ENCODE measurements around the gene VPS26B. TPM values are rescaled to one million over a fixed set of nuclear protein-coding genes. Genes with fewer than 3 reads are reported as not detected.

VPS26B gene
- total RNA-seq, result 19.1 and 41.9 TPM in 2 replicates

DNA sequence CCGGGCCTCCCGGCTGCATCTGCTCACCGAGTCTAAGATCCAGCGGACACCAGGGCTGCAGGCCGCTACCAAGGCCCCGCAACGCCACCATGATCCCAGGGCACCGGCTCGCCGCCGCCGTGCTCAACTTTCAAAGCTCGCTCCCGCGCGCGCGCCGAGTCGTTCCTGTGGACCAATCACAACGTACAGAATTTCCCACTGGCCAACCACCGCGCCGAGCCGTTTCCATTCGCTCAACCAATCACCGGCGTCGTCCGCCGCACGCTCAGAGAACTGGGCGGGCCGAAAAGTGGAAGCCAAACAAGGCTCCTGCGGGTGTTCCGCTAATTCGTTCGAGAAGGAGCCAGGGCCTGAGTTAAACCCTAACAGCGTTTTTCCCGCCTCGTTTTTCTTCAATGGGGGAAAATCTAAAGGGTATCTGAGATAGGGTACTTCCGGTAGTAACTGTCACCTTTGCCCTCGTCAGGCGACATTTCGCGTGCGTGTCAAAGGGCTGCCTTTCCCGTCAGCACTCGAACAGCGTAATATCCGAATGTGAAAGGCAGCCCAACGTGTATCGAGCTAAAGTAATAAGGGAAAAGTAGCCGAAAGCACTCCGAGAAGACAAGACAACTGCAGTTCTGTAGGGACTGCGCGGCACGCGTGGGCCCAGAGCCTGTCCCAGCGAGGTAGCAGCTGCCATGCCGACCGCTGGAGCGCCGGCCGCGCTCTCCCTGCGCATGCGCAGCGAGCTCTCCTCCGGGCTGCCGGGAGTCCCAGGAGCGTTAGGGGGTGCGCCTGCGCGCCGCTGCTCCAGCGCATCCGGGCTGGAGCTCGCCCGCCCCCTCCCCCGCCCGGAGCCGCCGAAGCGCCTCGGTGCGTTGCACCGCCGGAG lies at the start of gene VPS26B, which contains the start of gene NCAPD3:
VPS26B (plus strand) TSS at position 836 of the 874 bp plus-strand sequence. CDS start 452 bp downstream, outside the sequence.
NCAPD3 (minus strand) TSS at position 132 of the 874 bp plus-strand sequence; CDS start at position 91, 41 bp downstream.

DNA sequence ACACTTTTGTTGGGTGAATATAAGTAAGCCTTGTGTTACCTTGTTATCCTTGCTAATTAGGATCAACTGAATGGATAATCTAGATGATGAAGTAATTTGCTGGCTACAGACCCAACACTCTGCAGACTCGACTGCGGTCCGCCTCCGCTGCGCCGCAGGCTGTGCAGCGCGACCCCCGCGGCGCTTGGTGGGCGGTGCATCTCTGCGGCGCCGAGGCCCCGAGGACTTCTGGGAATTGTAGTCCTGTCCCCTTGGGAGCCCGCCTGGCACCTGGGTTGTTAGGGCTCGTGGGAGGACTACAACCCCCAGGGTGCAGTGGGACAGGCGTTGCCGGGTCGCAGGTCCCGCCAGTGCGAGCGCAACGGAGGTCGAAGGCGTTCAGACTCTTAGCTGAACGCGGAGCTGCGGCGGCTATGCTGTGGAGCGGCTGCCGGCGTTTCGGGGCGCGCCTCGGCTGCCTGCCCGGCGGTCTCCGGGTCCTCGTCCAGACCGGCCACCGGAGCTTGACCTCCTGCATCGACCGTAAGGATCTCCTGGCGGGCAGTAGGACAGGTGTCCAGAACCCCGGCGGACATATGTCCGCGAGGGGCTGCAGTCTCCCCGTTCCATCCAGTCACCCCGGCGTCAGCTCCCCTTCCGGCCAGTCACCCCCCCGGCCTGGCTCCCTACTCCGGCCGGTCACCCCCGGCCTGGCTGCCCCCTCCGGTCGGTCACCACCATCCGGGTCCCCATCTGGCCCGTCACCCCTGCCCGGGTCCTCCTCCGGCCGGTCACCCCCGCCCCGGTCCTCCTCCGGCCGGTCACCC lies 28.9 kb downstream of the VPS26B start, which contains the start of the genes ACAD8 and THYN1:
ACAD8 (plus strand) TSS at position 381 of the 806 bp plus-strand sequence; CDS start at position 414, 33 bp downstream.
THYN1 (minus strand) TSS at position 165 of the 806 bp plus-strand sequence. CDS start 470 bp downstream, outside the sequence.

DNA sequence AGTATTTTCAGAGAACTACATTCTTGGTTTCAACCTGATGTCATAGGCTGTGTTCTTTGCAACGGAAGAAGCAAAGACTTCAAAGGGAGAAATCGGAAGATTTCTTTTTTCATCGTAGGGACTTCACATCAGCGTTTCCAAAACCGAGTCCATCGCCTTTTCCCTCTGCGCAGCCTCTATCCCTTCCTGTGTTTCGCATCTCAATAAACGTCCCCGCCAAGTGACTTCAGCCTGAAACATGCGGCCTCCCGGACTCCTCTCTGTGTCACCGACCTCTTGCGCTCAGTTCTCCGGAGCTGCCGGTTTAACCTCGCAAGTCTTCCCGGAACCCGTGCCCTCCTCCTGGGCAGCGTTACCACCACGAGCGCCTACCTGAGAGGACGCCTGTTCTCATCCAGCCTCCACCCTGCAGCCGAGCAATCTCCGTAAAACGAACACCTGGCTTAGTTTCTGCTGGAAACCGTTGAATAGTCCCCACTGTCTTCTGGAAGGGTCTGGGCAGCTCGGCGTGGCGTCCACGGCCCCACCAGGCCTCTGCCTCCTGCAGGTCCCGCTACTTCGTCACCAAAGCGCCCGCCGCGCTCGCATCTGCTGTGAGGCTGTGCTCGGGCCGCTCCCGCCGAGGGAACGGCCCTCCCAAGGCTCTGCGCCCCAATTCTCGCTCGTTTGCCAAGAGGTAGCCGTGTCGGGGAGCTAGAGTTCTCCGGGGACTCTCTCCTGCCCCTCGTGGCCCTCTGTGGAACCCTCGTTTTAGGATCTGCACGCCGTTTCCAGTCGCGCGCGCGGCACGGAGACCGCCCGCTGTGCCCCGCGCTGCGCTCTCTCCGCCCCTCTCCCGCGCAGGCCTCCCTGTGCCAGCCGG lies 51.3 kb downstream of the VPS26B start, which contains the start of gene GLB1L3:
GLB1L3 (plus strand) TSS at position 846 of the 862 bp plus-strand sequence. CDS start 362 bp downstream, outside the sequence.

Other genes starting within 250 kb of the VPS26B start
- 39.6 and 62.3 TPM in 2 replicates for gene JAM3, start 155.6 kb upstream of the VPS26B start, total RNA-seq
- gene NCAPD3, start 704 bp upstream of the VPS26B start, total RNA-seq, result 15.2 and 27.7 TPM in 2 replicates
- gene THYN1, start 28.7 kb downstream of the VPS26B start, total RNA-seq, result 49.2 and 49.7 TPM in 2 replicates
- gene ACAD8, start 28.9 kb downstream of the VPS26B start, total RNA-seq, result 19.4 and 23.9 TPM in 2 replicates
- not detected in 2 replicates for gene GLB1L3, start 51.7 kb downstream of the VPS26B start, total RNA-seq
- 0.16 and 0.25 TPM in 2 replicates for gene GLB1L2, start 107.3 kb downstream of the VPS26B start, total RNA-seq
- not detected in 2 replicates for gene B3GAT1, start 187.6 kb downstream of the VPS26B start, total RNA-seq

All from bladder microvascular endothelial cell (primary cell).